GM23248 (cell line): ENCODE data around the gene WASF3.

Source experiments
- EZH2 ChIP-seq: fragments of 200-600 bp; sonication (generic); IDR thresholded peaks from 2 replicates; pipeline ENCODE4 v1.6.1; 2018; ENCODE audit warnings: antibody characterized with exemption, mild to moderate bottlenecking; ENCODE audit not compliant: insufficient read depth, poor library complexity, severe bottlenecking
- EZH2phosphoT487 ChIP-seq: fragments of 200-600 bp; sonication (generic); IDR thresholded peaks from 2 replicates; pipeline ENCODE4 v1.6.1; 2018; ENCODE audit warnings: antibody characterized with exemption, moderate library complexity, mild to moderate bottlenecking, low read depth; ENCODE audit not compliant: insufficient read depth

GRCh38 chr13:26680572-26680971 lies 123.1 kb downstream of the WASF3 start:
- TF ChIP-seq EZH2 (no peak), EZH2phosphoT487 (no peak)
